PC-3 (cell line): Measurements from ENCODE around the gene PDZK1IP1. TPM values are rescaled to one million over a fixed set of nuclear protein-coding genes. Genes with fewer than 3 reads are reported as not detected.
A peak's percentile ranks its signal among the peaks of the same experiment; 100 is the strongest.

ENCODE experiments used
- ATAC-seq: fragments of 200-7000 bp; cut with Tn5 transposase; 2 replicates; pipeline ENCODE4 v1.9.1; 2020; ENCODE audit warnings: mild to moderate bottlenecking, moderate library complexity
- Bru-seq: library from RNA; stranded (reverse); fragments of 400-500 nt; gene quantifications from one replicate; lab custom pipeline; 2021; lab: Mats Ljungman, UMichigan
- BruChase-seq, 2 experiments: library from RNA; stranded (reverse); fragments of 400-500 nt; gene quantifications; one replicate each; lab custom pipeline; 2021; lab: Mats Ljungman, UMichigan
- BruUV-seq: library from RNA; stranded (reverse); fragments of 400-500 nt; replicated peaks from 2 replicates; lab custom pipeline; 2021; lab: Mats Ljungman, UMichigan
- CTCF ChIA-PET: fragments of 300-600 bp; sonication (Branson Sonifier 250); formaldehyde crosslinking; loops from one replicate; lab custom pipeline; 2022; ENCODE audit warnings: antibody characterized with exemption; lab: Charles Lee
- POLR2A ChIA-PET: fragments of 300-600 bp; sonication (Branson Sonifier 250); formaldehyde crosslinking; loops from one replicate; lab custom pipeline; 2022; ENCODE audit warnings: antibody characterized with exemption; ENCODE audit not compliant: unreplicated experiment; lab: Charles Lee
- DNase-seq: peaks from one replicate; pipeline ENCODE4 v3.0.0-alpha.2; 2015
- H2AFZ ChIP-seq: fragments of 300-600 bp; sonication (generic); 2 replicates; pipeline ENCODE4 v1.6.0; 2016; ENCODE audit warnings: antibody characterized with exemption, low read length
- H3F3A ChIP-seq: fragments of 300-600 bp; sonication (generic); one replicate; pipeline ENCODE4 v1.6.0; 2017; ENCODE audit warnings: antibody characterized with exemption, low read length, control low read depth, mild to moderate bottlenecking; ENCODE audit not compliant: unreplicated experiment
- H3K27ac ChIP-seq: fragments of 300-600 bp; sonication (generic); 2 replicates; pipeline ENCODE4 v1.5.1; 2016; ENCODE audit warnings: mild to moderate bottlenecking, low read length
- H3K27me3 ChIP-seq: fragments of 300-600 bp; sonication (generic); 2 replicates; pipeline ENCODE4 v1.6.1; 2016; ENCODE audit warnings: low read length, mixed read lengths
- H3K36me3 ChIP-seq: fragments of 300-600 bp; sonication (generic); 2 replicates; pipeline ENCODE4 v1.6.1; 2016; ENCODE audit warnings: low read depth, mixed run types, low read length, mixed read lengths
- H3K4me1 ChIP-seq: fragments of 300-600 bp; sonication (generic); 2 replicates; pipeline ENCODE4 v1.5.1; 2016; ENCODE audit warnings: low read length; ENCODE audit not compliant: insufficient read depth
- H3K4me2 ChIP-seq: fragments of 300-600 bp; sonication (generic); 2 replicates; pipeline ENCODE4 v1.6.0; 2016; ENCODE audit warnings: low read length
- H3K4me3 ChIP-seq: fragments of 300-600 bp; sonication (generic); 2 replicates; pipeline ENCODE4 v1.5.1; 2016; ENCODE audit warnings: mild to moderate bottlenecking, low read length, mixed read lengths
- H3K79me2 ChIP-seq: fragments of 300-600 bp; sonication (generic); 2 replicates; pipeline ENCODE4 v1.6.1; 2017; ENCODE audit warnings: low read length, mixed read lengths
- H3K9ac ChIP-seq: fragments of 300-600 bp; sonication (generic); 2 replicates; pipeline ENCODE4 v1.6.0; 2016; ENCODE audit warnings: mild to moderate bottlenecking, low read length
- H3K9me2 ChIP-seq: fragments of 300-600 bp; sonication (generic); replicated peaks from 2 replicates; pipeline ENCODE4 v1.6.1; 2016; ENCODE audit warnings: mixed run types, low read length, mixed read lengths
- H3K9me3 ChIP-seq: fragments of 300-600 bp; sonication (generic); 2 replicates; pipeline ENCODE4 v1.6.1; 2016; ENCODE audit warnings: low read length, mixed read lengths
- H4K20me1 ChIP-seq: fragments of 300-600 bp; sonication (generic); 2 replicates; pipeline ENCODE4 v1.6.1; 2016; ENCODE audit warnings: low read length, mixed read lengths
- CTCF ChIP-seq: fragments of 300-600 bp; sonication (generic); conservative IDR thresholded peaks from 2 replicates; pipeline ENCODE4 v1.5.1; 2017; ENCODE audit warnings: antibody characterized with exemption, low read depth, mild to moderate bottlenecking, low read length
- EZH2 ChIP-seq: fragments of 300-600 bp; sonication (generic); IDR thresholded peaks from one replicate; pipeline ENCODE4 v1.6.1; 2017; ENCODE audit warnings: antibody characterized with exemption, mild to moderate bottlenecking, low read length; ENCODE audit not compliant: unreplicated experiment
- EZH2phosphoT487 ChIP-seq: fragments of 300-600 bp; sonication (generic); IDR thresholded peaks from 2 replicates; pipeline ENCODE4 v1.6.1; 2018; ENCODE audit warnings: mild to moderate bottlenecking, antibody characterized with exemption, low read length, borderline replicate concordance
- intact Hi-C: fragments of 100-400 bp; cut with micrococcal nuclease; formaldehyde crosslinking; loops from 2 replicates; pipeline ENCODE4 v1.9.0; 2023
- long read RNA-seq: library from polyadenylated mRNA; unstranded; transcript quantifications from one replicate; pipeline ENCODE4 v2.0.0, GENCODE V29; 2021; ENCODE audit not compliant: unreplicated experiment
- total RNA-seq: library from RNA; depleted of rRNA; stranded (reverse); fragments of >200 nt; gene quantifications from 2 replicates; pipeline ENCODE4 v1.2.3, GENCODE V29; 2014; rRNA removed

Gene PDZK1IP1
- total RNA-seq (not detected in 2 replicates), Bru-seq, nascent RNA (percentile 9 among the genes with signal in this experiment), BruChase-seq, experiment 1, labeled RNA remaining after a 6-hour chase (not detected), BruChase-seq, experiment 2, labeled RNA remaining after a 2-hour chase (not detected)
- long read RNA-seq = 0 reads

- no peak within 1 kb of the TSS for H2AFZ ChIP-seq
- no peaks in the 10 kb centered on the region for H4K20me1 ChIP-seq
- no peak within 1 kb of the TSS for H3K9ac ChIP-seq
- H3K9me2 ChIP-seq = no peaks in the 10 kb centered on the region
- no peaks in the 10 kb centered on the region for H3K79me2 ChIP-seq
- no peaks in the 10 kb centered on the region for H3K27me3 ChIP-seq
- no peak within 1 kb of the TSS for H3K27ac ChIP-seq
- no peak within 1 kb of the TSS for H3K4me2 ChIP-seq
- H3K4me3 ChIP-seq = no peak within 1 kb of the TSS
- no peak for TF ChIP-seq EZH2
- ATAC-seq (no peak), DNase-seq (no peak)
- intact Hi-C loops = no loop called here
- ChIA-PET POLR2A (no interaction called here), CTCF (interaction anchor here (0.8 to 0.9 kb wide), 2 partner anchors 11 to 73 kb away, joined by 3 to 4 read pairs; no protein-coding TSS in a partner anchor)
- no TSS peak for BruUV-seq
- H3K4me1 ChIP-seq = no peaks in the 10 kb centered on the region
- H3F3A ChIP-seq = no peaks in the 10 kb centered on the region
- no peaks in the 10 kb centered on the region for H3K9me3 ChIP-seq
- no peaks in the 10 kb centered on the region for H3K36me3 ChIP-seq
These were observed at the start of gene PDZK1IP1 for GRCh38 chr1:47189844-47190508. PDZK1IP1 (minus strand) TSS chr1:47190036; CDS start chr1:47189932, 104 bp downstream.

GRCh38 chr1:47238935-47239592 is 49.2 kb upstream of the PDZK1IP1 start:
- Histone ChIP-seq H3K9me3 (no peaks in the 10 kb centered on the region), H3K79me2 (no peaks in the 10 kb centered on the region), H3K9me2 (no peaks in the 10 kb centered on the region), H3K27ac (no peak overlapping the region), H3K4me2 (no peak overlapping the region), H3K4me1 (no peaks in the 10 kb centered on the region), H3F3A (no peaks in the 10 kb centered on the region), H2AFZ (no peak overlapping the region), H3K27me3 (no peaks in the 10 kb centered on the region), H4K20me1 (no peaks in the 10 kb centered on the region), H3K9ac (no peak overlapping the region), H3K36me3 (no peaks in the 10 kb centered on the region), H3K4me3 (no peak overlapping the region)
- DNase-seq (no peak), ATAC-seq (no peak)
- POLR2A ChIA-PET = no interaction called here
- intact Hi-C loops = no loop called here
- no peak for TF ChIP-seq EZH2phosphoT487
- no peak for TF ChIP-seq EZH2
- no peak for TF ChIP-seq CTCF
- CTCF ChIA-PET = no interaction called here
- no TSS peak for BruUV-seq

GRCh38 chr1:47235806-47236205 is 46.0 kb upstream of the PDZK1IP1 start:
- intact Hi-C loops = no loop called here
- H3K9ac ChIP-seq = no peak overlapping the region

More at GRCh38 chr1:47235806-47236205, 46.0 kb upstream of the PDZK1IP1 start:
- ChIA-PET CTCF (interaction anchor here (0.6 kb wide), 1 partner anchor 57 kb away, joined by 8 read pairs; no protein-coding TSS in a partner anchor), POLR2A (no interaction called here)
- H3K27me3 ChIP-seq = peaks cover 11% of the 10 kb centered on the region
- H3K4me2 ChIP-seq = no peak overlapping the region
- no peak overlapping the region for H2AFZ ChIP-seq
- H3K27ac ChIP-seq = no peak overlapping the region
- DNase-seq (no peak), ATAC-seq (no peak)
- no peaks in the 10 kb centered on the region for H3K36me3 ChIP-seq
- no peaks in the 10 kb centered on the region for H3K9me2 ChIP-seq
- no peaks in the 10 kb centered on the region for H3K9me3 ChIP-seq
- H3K4me1 ChIP-seq = no peaks in the 10 kb centered on the region
- TF ChIP-seq EZH2 = no peak
- TF ChIP-seq EZH2phosphoT487 = no peak
- TF ChIP-seq CTCF = no peak
- BruUV-seq = no TSS peak
- no peaks in the 10 kb centered on the region for H3F3A ChIP-seq
- H3K4me3 ChIP-seq = no peak overlapping the region
- no peaks in the 10 kb centered on the region for H3K79me2 ChIP-seq
- no peaks in the 10 kb centered on the region for H4K20me1 ChIP-seq
